Mucosa of rectum (tissue), 2 donors: ENCODE data around the gene CCL14.
"Not testable (repeated sequence)": the region's sequence is repeated elsewhere in the genome, so short reads cannot be mapped to it uniquely, and the experiment has no call there.

Source experiments
- H3K27ac ChIP-seq, 2 donors: one replicate each; pipeline ENCODE4 v1.7.0; 2013; ENCODE audit warnings: inconsistent platforms in 2 of 2, low read depth in 2 of 2, low read length in 2 of 2
- H3K27me3 ChIP-seq, 2 donors: one replicate each; pipeline ENCODE4 v1.7.0; 2013; ENCODE audit warnings: low read length in 2 of 2; ENCODE audit not compliant: control insufficient read depth in 2 of 2, insufficient read depth in 2 of 2
- H3K36me3 ChIP-seq, 2 donors: one replicate each; pipeline ENCODE4 v1.7.0; 2013; ENCODE audit warnings: low read length in 2 of 2; ENCODE audit not compliant: control insufficient read depth in 2 of 2, insufficient read depth in 2 of 2
- H3K4me1 ChIP-seq, 2 donors: one replicate each; pipeline ENCODE4 v1.7.0; 2013; ENCODE audit warnings: low read length in 2 of 2, mild to moderate bottlenecking in 1 of 2; ENCODE audit not compliant: control insufficient read depth in 2 of 2, insufficient read depth in 2 of 2
- H3K4me3 ChIP-seq, 2 donors: one replicate each; pipeline ENCODE4 v1.7.0; 2013; ENCODE audit warnings: low read length in 2 of 2
- H3K9ac ChIP-seq, 2 donors: one replicate each; pipeline ENCODE4 v1.7.0; 2013; ENCODE audit warnings: low read length in 2 of 2, low read depth in 1 of 2, mild to moderate bottlenecking in 1 of 2
- H3K9me3 ChIP-seq, 2 donors: one replicate each; pipeline ENCODE4 v1.7.0; 2013; ENCODE audit warnings: low read length in 2 of 2; ENCODE audit not compliant: control insufficient read depth in 2 of 2
- donor health status: healthy.
- donor health status: Normal muscosa, but diverticular disease.

CCL14 gene

GRCh38 chr17:35998018-35998545 lies 11.6 kb upstream of the CCL14 start:
- Histone ChIP-seq H3K4me3 (no peak overlapping the region), H3K9ac (no peak overlapping the region), H3K36me3 (peaks cover 17 to 22% of the 10 kb centered on the region in 2 donors), H3K27me3 (no peaks in the 10 kb centered on the region), H3K9me3 (no peaks in the 10 kb centered on the region), H3K27ac (no peak overlapping the region), H3K4me1 (peaks cover 6 to 8% of the 10 kb centered on the region in 2 donors)

- not testable (repeated sequence) for H3K9me3 ChIP-seq, H3K9ac ChIP-seq, H3K27me3 ChIP-seq, H3K4me3 ChIP-seq, H3K4me1 ChIP-seq, H3K27ac ChIP-seq
- H3K36me3 ChIP-seq: peaks cover 17 to 28% of the 10 kb centered on the region in 2 donors
These were observed 8.8 kb upstream of the CCL14 start for GRCh38 chr17:35995346-35995745.

- no peak overlapping the region for H3K9ac ChIP-seq
- no peak overlapping the region for H3K27ac ChIP-seq
- H3K4me3 ChIP-seq: no peak overlapping the region
- H3K27me3 ChIP-seq: no peaks in the 10 kb centered on the region
- H3K4me1 ChIP-seq: no peaks in the 10 kb centered on the region
- H3K9me3 ChIP-seq: no peaks in the 10 kb centered on the region
- peaks cover 2 to 29% of the 10 kb centered on the region in 2 donors for H3K36me3 ChIP-seq
These were observed 4.5 kb upstream of the CCL14 start for GRCh38 chr17:35991075-35991474.

- Histone ChIP-seq H3K9me3 (no peaks in the 10 kb centered on the region), H3K27me3 (no peaks in the 10 kb centered on the region), H3K27ac (peak overlapping the region in 1 of 2 donors; percentile 16), H3K9ac (no peak overlapping the region), H3K4me1 (no peaks in the 10 kb centered on the region), H3K4me3 (no peak overlapping the region), H3K36me3 (peaks cover 2 to 24% of the 10 kb centered on the region in 2 donors)
These were observed 1.6 kb upstream of the CCL14 start for GRCh38 chr17:35988164-35988563.

- Histone ChIP-seq H3K27me3 (no peaks in the 10 kb centered on the region), H3K4me3 (no peak overlapping the region), H3K9me3 (no peaks in the 10 kb centered on the region), H3K36me3 (peaks cover 0 to 15% of the 10 kb centered on the region in 2 donors), H3K27ac (no peak overlapping the region), H3K9ac (no peak overlapping the region), H3K4me1 (peaks cover 0 to 4% of the 10 kb centered on the region in 2 donors)
These were observed 2.4 kb downstream of the CCL14 start for GRCh38 chr17:35984140-35984539.

GRCh38 chr17:35982409-35983191 lies 3.9 kb downstream of the CCL14 start:
- H3K36me3 ChIP-seq: peaks cover 0 to 6% of the 10 kb centered on the region in 2 donors
- H3K27me3 ChIP-seq: no peaks in the 10 kb centered on the region
- no peak overlapping the region for H3K9ac ChIP-seq
- peaks cover 0 to 4% of the 10 kb centered on the region in 2 donors for H3K4me1 ChIP-seq
- no peak overlapping the region for H3K4me3 ChIP-seq
- no peaks in the 10 kb centered on the region for H3K9me3 ChIP-seq
- no peak overlapping the region for H3K27ac ChIP-seq

GRCh38 chr17:35981908-35982330 lies 4.6 kb downstream of the CCL14 start:
- Histone ChIP-seq H3K36me3 (peaks cover 0 to 4% of the 10 kb centered on the region in 2 donors), H3K4me3 (no peak overlapping the region), H3K9ac (no peak overlapping the region)

GRCh38 chr17:35981246-35981645 lies 5.3 kb downstream of the CCL14 start, which contains the start of gene CCL16:
Gene CCL16, minus strand, starts transcription at chr17:35981497. Its CDS starts 77 bp downstream, at chr17:35981420.
- no peak within 1 kb of the TSS for H3K27ac ChIP-seq
- no peaks in the 10 kb centered on the region for H3K9me3 ChIP-seq
- peaks cover 0 to 2% of the 10 kb centered on the region in 2 donors for H3K36me3 ChIP-seq
- H3K4me3 ChIP-seq: no peak within 1 kb of the TSS
- peaks cover 0 to 4% of the 10 kb centered on the region in 2 donors for H3K4me1 ChIP-seq
- no peak within 1 kb of the TSS for H3K9ac ChIP-seq
- no peaks in the 10 kb centered on the region for H3K27me3 ChIP-seq

More at GRCh38 chr17:35981908-35982330, 4.6 kb downstream of the CCL14 start:
- Histone ChIP-seq H3K4me1 (peaks cover 0 to 4% of the 10 kb centered on the region in 2 donors), H3K9me3 (no peaks in the 10 kb centered on the region), H3K27ac (no peak overlapping the region), H3K27me3 (no peaks in the 10 kb centered on the region)

GRCh38 chr17:35978346-35978745 lies 8.2 kb downstream of the CCL14 start:
- H3K4me1 ChIP-seq: peaks cover 4 to 13% of the 10 kb centered on the region in 2 donors
- no peaks in the 10 kb centered on the region for H3K9me3 ChIP-seq
- H3K4me3 ChIP-seq: no peak overlapping the region
- H3K27me3 ChIP-seq: no peaks in the 10 kb centered on the region
- no peak overlapping the region for H3K9ac ChIP-seq
- H3K27ac ChIP-seq: no peak overlapping the region
- no peaks in the 10 kb centered on the region for H3K36me3 ChIP-seq

- Histone ChIP-seq H3K27ac (no peak overlapping the region), H3K9ac (no peak overlapping the region), H3K27me3 (no peaks in the 10 kb centered on the region), H3K4me3 (no peak overlapping the region), H3K36me3 (no peaks in the 10 kb centered on the region), H3K9me3 (no peaks in the 10 kb centered on the region), H3K4me1 (peaks cover 4 to 19% of the 10 kb centered on the region in 2 donors)
These were observed 9.0 kb downstream of the CCL14 start for GRCh38 chr17:35977509-35977908.
